ENCODE measurements around the gene SLC41A3.

SLC41A3 gene

GRCh38 chr3:126087552-126088175 is 3.7 kb upstream of the SLC41A3 start:
- no peak overlapping the region for H2AFZ ChIP-seq (ENCODE audit: low read length)
- H3K9me3 ChIP-seq (ENCODE audit: low read length), result peaks cover 11% of the 10 kb centered on the region
- no peak overlapping the region for H3K4me2 ChIP-seq (ENCODE audit: low read length)
- H3F3A ChIP-seq (ENCODE audit: insufficient read depth, low read length), result no peaks in the 10 kb centered on the region
- no peaks in the 10 kb centered on the region for H3K9me2 ChIP-seq (ENCODE audit: low read depth, low read length)
- H3K79me2 ChIP-seq (ENCODE audit: insufficient read depth, low read length), result no peaks in the 10 kb centered on the region
- H3K36me3 ChIP-seq (ENCODE audit: insufficient read depth, low read length), result no peaks in the 10 kb centered on the region
- TF ChIP-seq EZH2 (IDR thresholded peaks at IDR 0.05; ENCODE audit: borderline replicate concordance, low read length), result no peak
- TF ChIP-seq CTCF (IDR thresholded peaks at IDR 0.05; ENCODE audit: low read length), result no peak
- no peaks in the 10 kb centered on the region for H4K20me1 ChIP-seq (ENCODE audit: insufficient read depth, low read length)
- no peak overlapping the region for H3K27ac ChIP-seq (ENCODE audit: low read depth, low read length, poor library complexity, severe bottlenecking)
- H3K27me3 ChIP-seq (ENCODE audit: insufficient read depth, low read length), result no peaks in the 10 kb centered on the region
- H3K9ac ChIP-seq (ENCODE audit: low read length), result no peak overlapping the region
- H3K4me3 ChIP-seq (ENCODE audit: low read depth, low read length, poor library complexity, severe bottlenecking), result no peak overlapping the region
- H3K4me1 ChIP-seq (ENCODE audit: insufficient read depth, low read length, severe bottlenecking), result peaks cover 15% of the 10 kb centered on the region

GRCh38 chr3:126085841-126086240 is 1.9 kb upstream of the SLC41A3 start:
- no peaks in the 10 kb centered on the region for H4K20me1 ChIP-seq (ENCODE audit: insufficient read depth, low read length)
- H3K36me3 ChIP-seq (ENCODE audit: insufficient read depth, low read length), result no peaks in the 10 kb centered on the region
- H3K9me2 ChIP-seq (ENCODE audit: low read depth, low read length), result no peaks in the 10 kb centered on the region
- no peak overlapping the region for H2AFZ ChIP-seq (ENCODE audit: low read length)
- H3K4me3 ChIP-seq (ENCODE audit: low read depth, low read length, poor library complexity, severe bottlenecking), result no peak overlapping the region
- H3K79me2 ChIP-seq (ENCODE audit: insufficient read depth, low read length), result no peaks in the 10 kb centered on the region
- H3K4me1 ChIP-seq (ENCODE audit: insufficient read depth, low read length, severe bottlenecking), result peaks cover 18% of the 10 kb centered on the region
- H3K27me3 ChIP-seq (ENCODE audit: insufficient read depth, low read length), result no peaks in the 10 kb centered on the region
- no peak overlapping the region for H3K9ac ChIP-seq (ENCODE audit: low read length)
- H3K9me3 ChIP-seq (ENCODE audit: low read length), result peaks cover 11% of the 10 kb centered on the region
- no peak overlapping the region for H3K27ac ChIP-seq (ENCODE audit: low read depth, low read length, poor library complexity, severe bottlenecking)
- H3K4me2 ChIP-seq (ENCODE audit: low read length), result no peak overlapping the region
- no peak for TF ChIP-seq CTCF (IDR thresholded peaks at IDR 0.05; ENCODE audit: low read length)
- TF ChIP-seq EZH2 (IDR thresholded peaks at IDR 0.05; ENCODE audit: borderline replicate concordance, low read length), result no peak
- no peaks in the 10 kb centered on the region for H3F3A ChIP-seq (ENCODE audit: insufficient read depth, low read length)

GRCh38 chr3:126085276-126085675 is 1.4 kb upstream of the SLC41A3 start:
- Histone ChIP-seq H3K4me3 (ENCODE audit: low read depth, low read length, poor library complexity, severe bottlenecking) (no peak overlapping the region), H3K9me2 (ENCODE audit: low read depth, low read length) (no peaks in the 10 kb centered on the region), H3K4me2 (ENCODE audit: low read length) (no peak overlapping the region), H3K9ac (ENCODE audit: low read length) (no peak overlapping the region), H3K79me2 (ENCODE audit: insufficient read depth, low read length) (no peaks in the 10 kb centered on the region), H3K4me1 (ENCODE audit: insufficient read depth, low read length, severe bottlenecking) (peaks cover 18% of the 10 kb centered on the region), H3K27me3 (ENCODE audit: insufficient read depth, low read length) (no peaks in the 10 kb centered on the region), H3F3A (ENCODE audit: insufficient read depth, low read length) (no peaks in the 10 kb centered on the region), H3K9me3 (ENCODE audit: low read length) (peaks cover 11% of the 10 kb centered on the region), H3K36me3 (ENCODE audit: insufficient read depth, low read length) (no peaks in the 10 kb centered on the region), H4K20me1 (ENCODE audit: insufficient read depth, low read length) (no peaks in the 10 kb centered on the region), H2AFZ (ENCODE audit: low read length) (no peak overlapping the region), H3K27ac (ENCODE audit: low read depth, low read length, poor library complexity, severe bottlenecking) (no peak overlapping the region)
- TF ChIP-seq EZH2 (IDR thresholded peaks at IDR 0.05; ENCODE audit: borderline replicate concordance, low read length) (no peak), CTCF (IDR thresholded peaks at IDR 0.05; ENCODE audit: low read length) (no peak)
